NCI-H2081 (cell line): Measurements from ENCODE around the gene CRTAC1.

Source experiments
- DNase-seq, 2 experiments: peaks; one replicate each; lab custom pipeline; 2025; lab: John Stamatoyannopoulos, UW

CRTAC1 gene

GRCh38 chr10:97974526-97975525, 55.6 kb downstream of the CRTAC1 start:
- DNase-seq, result no peak

DNA sequence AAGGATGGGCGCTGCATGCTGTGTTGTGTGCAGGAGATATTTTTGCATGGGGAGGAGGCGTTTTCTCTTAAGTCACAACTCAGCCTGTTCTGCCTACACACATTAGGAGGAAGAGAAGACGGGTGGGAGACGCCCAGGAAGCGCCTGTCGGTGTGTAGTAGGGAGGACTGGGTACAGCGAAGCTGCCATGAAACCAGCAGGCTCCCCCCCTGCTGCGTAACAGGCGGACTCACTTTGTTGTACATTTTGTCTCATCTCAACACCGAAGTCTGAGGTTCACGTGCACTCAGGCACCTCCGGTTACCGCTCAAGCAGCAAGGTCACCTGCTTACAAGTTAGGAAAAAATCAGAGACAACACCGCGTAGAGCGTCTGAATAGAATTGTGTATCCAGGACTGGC, 56.3 kb downstream of the CRTAC1 start:
- no peak for DNase-seq

- no peak for DNase-seq
These were observed 60.8 kb downstream of the CRTAC1 start for GRCh38 chr10:97969538-97970079.

GRCh38 chr10:97964748-97965147, 65.7 kb downstream of the CRTAC1 start:
- DNase-seq, result no peak

DNA sequence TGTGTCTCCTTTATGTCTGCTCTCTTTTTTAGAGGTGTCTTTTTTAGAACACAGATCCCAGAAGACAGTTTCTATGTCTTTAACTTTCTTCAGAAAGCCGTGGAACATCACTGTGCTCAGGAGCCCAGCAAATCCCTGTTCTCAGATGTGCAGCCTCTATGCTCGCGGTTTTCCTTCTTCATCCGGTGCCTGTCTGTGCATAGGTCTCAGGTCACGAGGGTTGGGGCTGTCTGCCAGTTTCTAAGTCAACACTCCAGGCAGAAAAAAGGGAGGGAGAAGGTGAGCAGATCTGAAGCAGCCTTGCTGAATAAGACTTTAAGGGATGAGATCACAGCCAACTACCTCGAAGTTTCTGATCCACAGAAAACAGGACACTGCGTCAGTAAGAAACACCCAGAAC, 68.5 kb downstream of the CRTAC1 start:
- DNase-seq, result no peak

DNA sequence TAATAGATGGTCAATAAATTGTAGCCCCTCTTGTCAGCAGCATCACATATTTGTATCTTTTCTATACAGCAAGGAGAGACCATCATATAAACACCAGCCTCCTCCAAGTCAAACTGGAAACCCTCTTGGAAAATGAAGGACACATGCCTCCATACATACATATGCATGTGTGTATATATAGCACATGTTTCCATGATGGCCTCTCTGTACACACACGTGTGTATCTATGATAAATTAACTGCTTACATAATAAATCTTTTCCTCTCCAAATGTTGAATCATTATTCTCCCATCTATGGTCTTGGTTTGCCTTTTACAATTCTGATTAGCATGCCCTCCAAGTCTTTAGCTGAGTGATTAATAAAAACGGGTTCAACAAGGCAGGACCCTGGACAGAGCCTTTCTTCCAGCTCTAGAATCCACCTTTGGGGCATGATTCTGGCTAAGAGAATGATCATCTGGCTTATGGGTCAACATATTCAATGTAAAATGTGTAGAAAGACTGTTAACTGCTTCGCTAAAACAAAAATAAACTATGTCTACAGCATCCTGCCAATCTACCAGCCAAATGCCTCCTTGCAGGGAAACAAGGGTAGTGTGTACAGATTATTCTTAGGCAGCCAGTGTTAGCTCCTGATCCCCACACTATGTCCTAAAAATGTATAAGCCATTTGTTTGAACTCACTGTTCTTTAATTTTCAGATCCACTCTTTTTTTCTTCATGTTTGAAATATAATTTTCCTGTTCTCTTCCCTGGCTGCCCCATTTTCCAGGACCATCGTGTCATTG, 70.0 kb downstream of the CRTAC1 start:
- no peak for DNase-seq

DNA sequence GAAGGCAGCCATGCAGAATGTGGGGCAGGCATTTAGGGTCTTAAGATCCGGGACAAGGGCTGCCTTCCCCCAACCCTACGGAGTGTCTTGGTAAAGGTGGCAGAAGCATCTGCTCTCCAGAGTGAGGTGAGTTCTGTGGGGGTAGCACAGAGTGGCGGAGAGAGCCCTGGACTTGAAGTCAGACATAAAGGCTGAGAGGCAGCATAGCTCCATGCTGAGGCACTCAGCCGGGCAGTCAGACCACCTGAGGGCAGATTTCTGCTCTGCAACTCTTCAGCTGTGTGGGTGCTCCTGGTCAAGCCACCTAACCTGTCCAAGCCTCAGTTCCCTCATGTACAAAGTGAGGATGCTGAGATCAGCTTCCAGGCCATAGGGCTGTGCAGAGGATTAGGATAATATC, 81.0 kb downstream of the CRTAC1 start:
- DNase-seq, result no peak

- no peak for DNase-seq
These were observed 81.6 kb downstream of the CRTAC1 start for GRCh38 chr10:97948822-97949221.

DNA sequence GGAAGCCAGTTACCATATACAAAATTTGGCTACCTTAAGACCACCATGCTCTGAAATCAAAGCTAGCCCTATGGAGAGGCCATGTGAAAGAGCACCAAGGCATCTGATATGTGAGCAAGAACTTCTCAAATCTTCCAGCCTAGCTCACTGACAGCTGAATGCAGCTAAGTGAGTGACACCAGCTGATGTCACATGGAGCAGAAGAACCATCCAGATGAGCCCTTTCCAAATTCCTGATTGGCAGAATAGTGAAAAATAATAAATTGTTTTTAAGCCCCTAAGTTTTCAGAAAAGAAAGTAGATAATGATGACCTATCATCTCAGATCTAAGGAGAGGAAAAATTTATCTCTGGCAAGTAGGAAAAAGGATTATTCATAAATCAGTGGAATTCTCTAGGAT, 85.6 kb downstream of the CRTAC1 start:
- DNase-seq, result no peak

DNA sequence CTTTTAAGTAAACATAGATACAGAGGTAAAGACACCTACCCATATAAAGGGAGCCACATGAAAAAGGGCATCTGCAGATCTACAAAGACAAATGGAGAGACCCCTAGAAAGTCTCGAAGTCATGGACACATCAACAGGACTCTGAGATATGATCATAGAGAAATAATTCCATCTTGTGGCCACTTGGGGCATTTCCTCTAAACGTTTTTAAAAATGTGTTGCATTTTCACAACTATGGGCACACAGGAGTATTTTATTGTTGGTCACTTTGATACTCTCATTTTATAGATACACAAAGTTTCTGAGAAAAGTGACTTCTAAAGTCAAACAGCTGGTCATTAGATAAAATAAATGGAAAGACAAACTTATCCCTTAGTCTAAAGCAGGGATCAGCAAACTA, 87.1 kb downstream of the CRTAC1 start:
- no peak for DNase-seq

GRCh38 chr10:97940534-97940933, 89.9 kb downstream of the CRTAC1 start:
- DNase-seq, result no peak

DNA sequence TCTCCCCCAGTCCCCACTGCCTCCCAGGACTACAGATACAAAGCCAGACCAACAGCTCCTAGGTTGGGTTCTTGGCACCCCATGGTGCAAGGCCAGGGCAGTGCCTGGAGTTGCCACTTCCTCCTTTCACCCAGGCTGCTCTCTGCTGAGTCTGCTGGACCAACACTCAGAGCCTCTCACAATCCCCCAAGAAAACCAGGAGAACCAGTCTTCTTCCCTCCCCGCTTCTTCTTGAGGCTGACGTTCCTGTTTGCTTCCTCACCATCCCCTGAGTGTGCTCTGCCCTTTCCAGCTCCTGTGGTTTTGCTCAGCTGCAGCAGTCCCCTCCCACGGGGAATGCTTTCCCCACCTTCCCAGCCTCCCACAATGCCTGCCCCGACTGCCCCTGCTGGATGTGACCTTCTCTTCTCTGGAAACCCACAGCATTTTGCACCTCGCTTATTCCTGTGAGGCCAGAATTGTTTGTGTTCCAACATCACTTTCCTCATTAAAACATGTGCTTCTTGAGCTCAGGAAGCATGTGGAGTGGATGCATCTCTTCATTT, 90.9 kb downstream of the CRTAC1 start:
- DNase-seq, result no peak

DNA sequence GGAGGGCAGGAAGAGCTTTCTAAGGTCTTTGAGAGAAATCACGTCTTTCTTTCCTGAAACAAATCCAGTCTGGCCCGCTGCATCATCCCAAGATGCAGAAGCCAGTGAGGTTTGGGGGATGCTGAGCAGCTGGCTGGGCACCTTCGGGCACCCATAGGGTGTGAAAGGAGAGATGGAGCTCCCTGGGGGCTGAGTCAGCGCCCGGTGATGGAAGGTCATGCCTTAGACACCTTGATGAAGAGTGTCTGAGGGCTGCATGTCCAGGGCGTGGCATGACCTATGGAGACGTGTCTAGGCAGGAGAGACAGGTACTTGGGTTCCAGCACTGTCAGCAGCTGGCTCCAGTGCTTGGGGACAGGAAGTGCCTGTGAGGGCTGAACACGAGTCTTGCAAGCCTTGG, 92.5 kb downstream of the CRTAC1 start:
- no peak for DNase-seq

DNA sequence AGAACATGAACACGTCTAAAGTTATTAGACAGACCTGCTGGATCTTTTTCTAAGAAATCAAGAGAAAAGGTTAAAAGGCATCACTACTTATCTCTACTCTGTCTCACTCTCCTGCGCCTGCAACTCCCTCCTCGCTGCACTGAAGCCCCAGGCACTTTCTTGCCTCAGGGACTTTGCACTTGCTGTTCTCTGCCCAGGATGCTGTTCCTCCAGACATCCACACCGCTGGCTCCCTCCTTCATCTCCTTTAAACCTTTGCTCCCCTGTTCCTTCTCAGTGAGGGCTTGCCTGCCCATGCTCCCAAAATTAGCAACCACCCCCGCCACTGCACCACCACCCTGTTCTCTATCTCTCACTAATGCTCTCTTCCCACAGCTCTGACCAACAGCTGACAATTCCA, 93.4 kb downstream of the CRTAC1 start:
- DNase-seq, result no peak

- DNase-seq, result no peak
These were observed 94.3 kb downstream of the CRTAC1 start for GRCh38 chr10:97936126-97936525.

- no peak for DNase-seq
These were observed 97.4 kb downstream of the CRTAC1 start for GRCh38 chr10:97932932-97933530.

GRCh38 chr10:97931041-97931440, 99.4 kb downstream of the CRTAC1 start:
- DNase-seq, result no peak

DNA sequence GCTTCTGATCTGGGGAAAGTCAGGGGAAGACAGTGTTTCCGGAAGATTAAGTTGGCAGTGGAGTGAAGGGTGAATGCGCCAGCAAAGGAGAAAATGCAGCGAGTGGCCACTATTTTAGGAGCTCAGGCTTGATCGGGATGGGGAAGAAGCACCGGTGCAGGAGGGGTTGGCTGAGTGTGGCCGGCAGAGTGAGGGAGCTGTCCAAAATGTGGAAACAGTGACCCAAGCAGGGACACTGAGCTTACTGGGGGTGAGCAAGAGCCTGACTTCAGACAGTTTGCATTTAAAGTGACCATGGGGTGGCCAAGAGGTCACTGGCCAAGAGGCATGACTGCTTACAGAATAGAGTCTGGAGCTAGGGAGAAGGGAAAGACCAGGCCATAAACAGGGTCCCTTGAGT, 101.5 kb downstream of the CRTAC1 start:
- DNase-seq, result no peak

- DNase-seq, result peak in 1 of 2 experiments; percentile 55
These were observed 102.8 kb downstream of the CRTAC1 start for GRCh38 chr10:97927622-97928021.

- no peak for DNase-seq
These were observed 104.4 kb downstream of the CRTAC1 start for GRCh38 chr10:97926055-97926454.

DNA sequence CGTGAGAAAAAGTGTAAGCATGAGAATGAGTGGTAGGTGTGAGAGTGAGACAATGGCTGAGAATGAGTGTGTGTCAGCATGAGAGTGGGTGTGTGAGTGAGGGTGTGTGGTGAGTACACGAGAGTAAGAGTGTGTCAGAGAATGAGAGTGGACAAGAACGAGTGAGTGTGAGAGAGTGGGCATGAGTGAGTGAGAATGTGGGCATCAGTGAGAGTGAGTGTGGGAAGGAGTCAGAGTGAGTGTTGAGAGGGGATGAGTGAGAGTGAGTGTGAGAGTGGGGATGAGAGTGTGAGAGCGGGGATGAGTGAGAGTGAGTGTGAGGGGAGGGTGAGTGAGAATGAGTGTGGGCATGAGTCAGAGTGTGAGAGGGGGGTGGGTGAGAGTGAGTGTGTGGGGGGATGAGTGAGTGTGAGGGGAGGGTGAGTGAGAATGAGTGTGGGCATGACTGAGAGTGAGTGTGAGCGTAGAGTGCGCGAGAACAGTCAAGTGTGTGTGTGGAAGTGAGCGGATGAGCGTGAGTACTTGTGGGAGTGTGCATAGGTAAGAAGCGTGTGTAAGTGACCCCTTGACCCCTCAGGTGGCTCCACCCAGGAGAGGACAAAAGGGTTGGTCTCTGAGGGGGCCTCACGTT, 105.0 kb downstream of the CRTAC1 start:
- no peak for DNase-seq

GRCh38 chr10:97924678-97925077, 105.7 kb downstream of the CRTAC1 start:
- DNase-seq, result no peak
